ENCODE measurements around the gene GNG5.

GNG5 gene

DNA sequence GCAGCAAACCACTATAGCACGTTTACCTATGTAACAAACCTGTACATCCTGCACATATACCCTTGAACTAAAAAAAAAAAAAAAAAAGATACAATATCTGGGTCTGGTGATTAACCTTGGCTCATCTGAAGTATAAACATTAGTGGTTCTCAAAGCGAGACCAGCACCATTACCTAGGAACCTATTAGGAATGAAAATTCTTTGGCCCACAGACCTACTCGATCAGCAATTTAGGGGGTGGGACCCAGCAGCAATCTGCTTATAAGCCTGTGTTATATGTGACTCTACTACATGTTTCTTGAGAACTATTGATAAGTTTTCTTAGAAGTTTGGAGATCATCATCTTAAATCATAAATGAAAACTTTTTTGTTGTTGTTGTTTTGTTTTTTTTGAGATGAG is 9.9 kb downstream of the GNG5 start:
- 0 out of 2 replicates have a peak, but pooled peaks have one; percentile 25 for TF ChIP-seq POLR2AphosphoS5 (IDR thresholded peaks at IDR 0.05; ENCODE audit: low read depth, low read length)
- TF ChIP-seq, protein P1, sequence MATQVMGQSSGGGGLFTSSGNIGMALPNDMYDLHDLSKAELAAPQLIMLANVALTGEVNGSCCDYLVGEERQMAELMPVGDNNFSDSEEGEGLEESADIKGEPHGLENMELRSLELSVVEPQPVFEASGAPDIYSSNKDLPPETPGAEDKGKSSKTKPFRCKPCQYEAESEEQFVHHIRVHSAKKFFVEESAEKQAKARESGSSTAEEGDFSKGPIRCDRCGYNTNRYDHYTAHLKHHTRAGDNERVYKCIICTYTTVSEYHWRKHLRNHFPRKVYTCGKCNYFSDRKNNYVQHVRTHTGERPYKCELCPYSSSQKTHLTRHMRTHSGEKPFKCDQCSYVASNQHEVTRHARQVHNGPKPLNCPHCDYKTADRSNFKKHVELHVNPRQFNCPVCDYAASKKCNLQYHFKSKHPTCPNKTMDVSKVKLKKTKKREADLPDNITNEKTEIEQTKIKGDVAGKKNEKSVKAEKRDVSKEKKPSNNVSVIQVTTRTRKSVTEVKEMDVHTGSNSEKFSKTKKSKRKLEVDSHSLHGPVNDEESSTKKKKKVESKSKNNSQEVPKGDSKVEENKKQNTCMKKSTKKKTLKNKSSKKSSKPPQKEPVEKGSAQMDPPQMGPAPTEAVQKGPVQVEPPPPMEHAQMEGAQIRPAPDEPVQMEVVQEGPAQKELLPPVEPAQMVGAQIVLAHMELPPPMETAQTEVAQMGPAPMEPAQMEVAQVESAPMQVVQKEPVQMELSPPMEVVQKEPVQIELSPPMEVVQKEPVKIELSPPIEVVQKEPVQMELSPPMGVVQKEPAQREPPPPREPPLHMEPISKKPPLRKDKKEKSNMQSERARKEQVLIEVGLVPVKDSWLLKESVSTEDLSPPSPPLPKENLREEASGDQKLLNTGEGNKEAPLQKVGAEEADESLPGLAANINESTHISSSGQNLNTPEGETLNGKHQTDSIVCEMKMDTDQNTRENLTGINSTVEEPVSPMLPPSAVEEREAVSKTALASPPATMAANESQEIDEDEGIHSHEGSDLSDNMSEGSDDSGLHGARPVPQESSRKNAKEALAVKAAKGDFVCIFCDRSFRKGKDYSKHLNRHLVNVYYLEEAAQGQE (IDR thresholded peaks at IDR 0.05; ENCODE audit: insufficient read depth in 1 of 2, low read depth in 2 of 2, low read length in 2 of 2), result no peak

DNA sequence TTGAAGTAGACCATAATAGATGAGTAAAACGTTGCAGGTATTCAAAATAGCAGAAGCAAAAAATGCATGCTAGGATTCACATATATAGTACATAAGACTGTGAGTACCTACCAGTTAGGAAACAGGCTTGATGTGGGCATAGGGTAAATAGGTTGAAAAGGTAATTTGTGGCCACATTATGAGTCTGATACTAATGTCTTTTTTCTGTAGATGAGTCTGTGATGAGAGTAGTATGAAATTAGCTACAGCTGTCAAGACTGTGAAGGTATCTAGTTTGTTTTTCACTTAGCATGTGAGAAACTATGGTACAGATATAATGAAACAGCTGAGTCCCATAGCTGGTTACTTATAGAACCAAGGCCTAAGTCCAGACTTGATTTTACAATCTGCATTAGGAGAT is 12.6 kb downstream of the GNG5 start:
- TF ChIP-seq, protein P1 (IDR thresholded peaks at IDR 0.05; ENCODE audit: insufficient read depth in 1 of 2, low read depth in 2 of 2, low read length in 2 of 2), result no peak
- no peak for TF ChIP-seq POLR2AphosphoS5 (IDR thresholded peaks at IDR 0.05; ENCODE audit: low read depth, low read length)
- no peak for TF ChIP-seq TAF1 (IDR thresholded peaks at IDR 0.05; ENCODE audit: borderline replicate concordance, insufficient read depth, low read length)
- TF ChIP-seq SIN3A (IDR thresholded peaks at IDR 0.05; ENCODE audit: borderline replicate concordance, insufficient read depth, low read length), result no peak
- TF ChIP-seq FOXP2 (optimal IDR thresholded peaks at IDR 0.05; ENCODE audit: borderline replicate concordance, extremely low read depth, extremely low read length, insufficient read depth), result no peak

DNA sequence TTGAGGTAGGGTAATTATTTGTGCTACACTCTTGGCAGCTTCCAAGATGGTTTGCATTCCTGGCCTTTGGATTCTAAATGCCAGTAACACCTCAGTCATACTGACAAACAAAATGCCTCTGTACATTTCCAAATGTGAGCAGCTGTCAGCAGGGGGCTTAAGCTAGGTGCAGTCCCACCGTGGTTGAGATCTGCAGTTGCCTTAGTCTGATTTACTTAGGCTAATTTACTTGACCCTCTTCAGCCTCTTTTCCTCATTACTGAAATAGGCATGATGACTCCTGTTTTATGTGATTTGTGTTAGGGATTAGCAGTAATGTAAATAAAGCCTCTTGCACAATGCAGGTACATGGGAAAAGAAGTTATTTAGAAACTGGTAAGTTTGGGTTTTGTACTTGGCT is 13.7 kb downstream of the GNG5 start:
- no peak for TF ChIP-seq POLR2AphosphoS5 (IDR thresholded peaks at IDR 0.05; ENCODE audit: low read depth, low read length)
- no peak for TF ChIP-seq SIN3A (IDR thresholded peaks at IDR 0.05; ENCODE audit: borderline replicate concordance, insufficient read depth, low read length)
- TF ChIP-seq, protein P1 (IDR thresholded peaks at IDR 0.05; ENCODE audit: insufficient read depth in 1 of 2, low read depth in 2 of 2, low read length in 2 of 2), result no peak
- no peak for TF ChIP-seq TAF1 (IDR thresholded peaks at IDR 0.05; ENCODE audit: borderline replicate concordance, insufficient read depth, low read length)
- TF ChIP-seq FOXP2 (optimal IDR thresholded peaks at IDR 0.05; ENCODE audit: borderline replicate concordance, extremely low read depth, extremely low read length, insufficient read depth), result no peak

DNA sequence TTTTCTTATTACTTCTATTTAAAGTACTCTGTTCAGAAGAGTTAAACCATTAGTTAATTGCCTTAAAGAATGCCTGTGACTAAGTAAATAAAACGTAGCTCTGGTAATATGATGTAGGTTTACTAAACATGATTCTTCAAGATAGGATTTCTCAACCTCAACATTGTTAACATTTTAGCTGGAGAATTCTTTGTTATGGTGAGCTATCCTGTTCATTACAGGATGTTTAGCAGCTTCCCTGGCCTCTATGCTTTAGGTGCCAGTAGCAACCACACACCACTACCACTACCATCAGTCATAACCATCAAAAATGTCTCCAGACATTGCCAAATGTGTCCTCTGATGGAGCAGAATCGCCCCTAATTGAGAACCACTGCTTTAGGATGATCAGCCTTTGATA is 16.6 kb downstream of the GNG5 start:
- TF ChIP-seq POLR2AphosphoS5 (IDR thresholded peaks at IDR 0.05; ENCODE audit: low read depth, low read length), result no peak

DNA sequence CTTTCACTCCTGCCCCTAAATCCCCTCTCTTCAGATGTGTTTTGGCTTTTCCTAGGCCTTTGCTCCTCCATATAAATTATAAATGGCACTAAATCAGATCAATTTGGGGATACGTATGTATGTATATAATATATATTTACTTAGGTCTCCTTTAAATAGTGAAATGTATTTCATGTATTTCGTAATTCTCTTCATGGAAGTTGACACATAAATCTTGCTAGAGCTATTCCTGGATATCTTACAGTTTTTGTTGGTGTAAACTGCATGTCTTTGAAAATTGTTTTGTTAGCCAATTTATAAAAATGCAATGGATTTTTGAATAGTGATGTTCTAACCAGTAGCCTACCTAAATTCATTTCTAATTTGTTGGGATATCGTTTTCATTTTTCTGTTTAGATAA is 18.3 kb downstream of the GNG5 start:
- TF ChIP-seq, protein P1 (IDR thresholded peaks at IDR 0.05; ENCODE audit: insufficient read depth in 1 of 2, low read depth in 2 of 2, low read length in 2 of 2), result no peak
- no peak for TF ChIP-seq POLR2AphosphoS5 (IDR thresholded peaks at IDR 0.05; ENCODE audit: low read depth, low read length)
- TF ChIP-seq FOXP2 (optimal IDR thresholded peaks at IDR 0.05; ENCODE audit: borderline replicate concordance, extremely low read depth, extremely low read length, insufficient read depth), result no peak
- TF ChIP-seq TAF1 (IDR thresholded peaks at IDR 0.05; ENCODE audit: borderline replicate concordance, insufficient read depth, low read length), result no peak
- no peak for TF ChIP-seq SIN3A (IDR thresholded peaks at IDR 0.05; ENCODE audit: borderline replicate concordance, insufficient read depth, low read length)
